H1 (cell line): Measurements from ENCODE around the gene TMEM252. TPM values are rescaled to one million over a fixed set of nuclear protein-coding genes. Genes with fewer than 3 reads are reported as not detected.

Experiments
- CTCF ChIA-PET: fragments of 300-600 bp; sonication (Branson Sonifier 250); formaldehyde crosslinking; loops from one replicate; lab custom pipeline; 2021; ENCODE audit not compliant: partially characterized antibody; lab: Charles Lee
- POLR2A ChIA-PET: fragments of 300-600 bp; sonication (Branson Sonifier 250); formaldehyde crosslinking; loops from one replicate; lab custom pipeline; 2021; ENCODE audit warnings: inconsistent platforms; ENCODE audit not compliant: partially characterized antibody; lab: Charles Lee
- DNase-seq, 2 experiments: peaks; one replicate each; pipeline versions ENCODE4 v3.0.0 to v3.0.0-alpha.2; 2010 to 2022; ENCODE audit warnings: low spot score in 2 of 2, low read depth in 1 of 2, mixed read lengths in 1 of 2
- FAIRE-seq: peaks from 2 replicates; lab custom pipeline; 2011; peaks lifted over from hg19 to GRCh38; lab: Jason Lieb, UNC
- H2AFZ ChIP-seq: 2 replicates; pipeline ENCODE4 v1.8.1; 2012; ENCODE audit warnings: low read length, inconsistent platforms
- H2AK5ac ChIP-seq: 2 replicates; pipeline ENCODE4 v1.6.1; 2013; ENCODE audit warnings: low read depth, low read length
- H2BK120ac ChIP-seq: replicated peaks from 2 replicates; pipeline ENCODE3; 2013; ENCODE audit warnings: low read depth, low read length, inconsistent platforms
- H2BK12ac ChIP-seq: 2 replicates; pipeline ENCODE4 v1.6.1; 2013; ENCODE audit warnings: low read depth, low read length
- H2BK15ac ChIP-seq: 2 replicates; pipeline ENCODE4 v1.6.1; 2013; ENCODE audit warnings: low read length
- H2BK20ac ChIP-seq: 2 replicates; pipeline ENCODE4 v1.6.1; 2013; ENCODE audit warnings: low read length
- H2BK5ac ChIP-seq: 2 replicates; pipeline ENCODE4 v1.6.1; 2013; ENCODE audit warnings: low read depth, low read length
- H3K14ac ChIP-seq: 2 replicates; pipeline ENCODE4 v1.6.1; 2013; ENCODE audit warnings: inconsistent platforms; ENCODE audit not compliant: insufficient read length
- H3K18ac ChIP-seq: 2 replicates; pipeline ENCODE4 v1.6.1; 2013; ENCODE audit warnings: low read length; ENCODE audit errors: extremely low read depth
- H3K23ac ChIP-seq: 2 replicates; pipeline ENCODE4 v1.6.1; 2013; ENCODE audit warnings: inconsistent platforms; ENCODE audit not compliant: insufficient read length
- H3K23me2 ChIP-seq: 2 replicates; pipeline ENCODE4 v1.6.1; 2013; ENCODE audit warnings: low read depth, low read length
- H3K27ac ChIP-seq: 2 replicates; pipeline ENCODE4 v1.6.1; 2011; ENCODE audit warnings: low read depth, low read length, inconsistent platforms
- H3K27me3 ChIP-seq, 4 experiments: replicated peaks in 1 of 4; 1 replicate in 1 of 4; 2 replicates in 3 of 4; pipeline versions ENCODE4 v1.6.1 to v1.8.1; 2011 to 2013; ENCODE audit warnings: low read length in 3 of 4, mild to moderate bottlenecking in 3 of 4, inconsistent platforms in 2 of 4, mixed read lengths in 2 of 4, moderate library complexity in 1 of 4; ENCODE audit not compliant: control insufficient read depth in 3 of 4, insufficient read depth in 3 of 4; ENCODE audit errors: extremely low read depth in 1 of 4
- H3K36me3 ChIP-seq, 4 experiments: 2 replicates each; pipeline versions ENCODE4 v1.6.1 to v1.8.1; 2011 to 2013; ENCODE audit warnings: mild to moderate bottlenecking in 4 of 4, low read length in 3 of 4, moderate library complexity in 2 of 4, control low read depth in 1 of 4, inconsistent platforms in 1 of 4; ENCODE audit not compliant: insufficient read depth in 4 of 4, control insufficient read depth in 2 of 4
- H3K4ac ChIP-seq: replicated peaks from 2 replicates; pipeline ENCODE3; 2013; ENCODE audit warnings: low read length, low read depth, mixed read lengths, inconsistent platforms; ENCODE audit not compliant: insufficient read length
- H3K4me1 ChIP-seq, 4 experiments: replicated peaks in 1 of 4; 1 replicate in 1 of 4; 2 replicates in 3 of 4; pipeline versions ENCODE4 v1.6.1 to v1.8.1; 2011 to 2013; ENCODE audit warnings: low read length in 3 of 4, inconsistent platforms in 2 of 4, mixed read lengths in 1 of 4; ENCODE audit not compliant: insufficient read depth in 4 of 4, control insufficient read depth in 3 of 4
- H3K4me2 ChIP-seq, 2 experiments: 2 replicates each; pipeline versions ENCODE4 v1.6.1 to v1.8.1; 2011 to 2013; ENCODE audit warnings: low read depth in 2 of 2, low read length in 2 of 2, control low read depth in 1 of 2, inconsistent platforms in 1 of 2, mild to moderate bottlenecking in 1 of 2; ENCODE audit not compliant: insufficient read depth in 1 of 2
- H3K4me3 ChIP-seq, 4 experiments: fragments of 200-600, 300-600 bp in 1 of 4; sonication (generic), shearing (Covaris generic), sonication (Bioruptor Twin) in 1 of 4; 2 replicates each; pipeline versions ENCODE4 v1.5.1 to v1.8.1; 2011 to 2016; ENCODE audit warnings: low read length in 4 of 4, low read depth in 3 of 4, control low read depth in 2 of 4, inconsistent platforms in 2 of 4, mild to moderate bottlenecking in 2 of 4, mixed read lengths in 1 of 4, moderate library complexity in 1 of 4; ENCODE audit not compliant: insufficient read depth in 2 of 4; ENCODE audit errors: extremely low read depth in 1 of 4
- H3K56ac ChIP-seq: replicated peaks from 2 replicates; pipeline ENCODE3; 2013; ENCODE audit warnings: low read depth, mild to moderate bottlenecking, mixed read lengths, low read length, inconsistent platforms; ENCODE audit not compliant: insufficient read length
- H3K79me1 ChIP-seq: 2 replicates; pipeline ENCODE4 v1.6.1; 2013; ENCODE audit warnings: low read depth, low read length, control low read depth
- H3K79me2 ChIP-seq, 2 experiments: 2 replicates each; pipeline versions ENCODE4 v1.6.1 to v1.8.1; 2012 to 2013; ENCODE audit warnings: low read length in 2 of 2, mild to moderate bottlenecking in 2 of 2, inconsistent platforms in 1 of 2; ENCODE audit not compliant: insufficient read depth in 2 of 2, control insufficient read depth in 1 of 2
- H3K9ac ChIP-seq, 4 experiments: replicated peaks in 1 of 4; 1 replicate in 1 of 4; 2 replicates in 3 of 4; pipeline versions ENCODE4 v1.6.1 to v1.8.1; 2011 to 2013; ENCODE audit warnings: low read depth in 3 of 4, low read length in 3 of 4, control low read depth in 2 of 4, mild to moderate bottlenecking in 2 of 4, moderate library complexity in 2 of 4, inconsistent platforms in 1 of 4; ENCODE audit errors: extremely low read depth in 1 of 4
- H3K9me3 ChIP-seq, 2 experiments: 2 replicates each; pipeline versions ENCODE4 v1.6.1 to v1.8.1; 2012 to 2013; ENCODE audit warnings: mild to moderate bottlenecking in 2 of 2, moderate library complexity in 2 of 2, control low read depth in 1 of 2, inconsistent platforms in 1 of 2, low read depth in 1 of 2, low read length in 1 of 2, mixed read lengths in 1 of 2; ENCODE audit not compliant: insufficient read depth in 2 of 2
- H4K20me1 ChIP-seq, 2 experiments: replicated peaks in 1 of 2; 2 replicates each; pipeline versions ENCODE3 to v1.8.1; 2011 to 2013; ENCODE audit warnings: inconsistent platforms in 2 of 2, low read length in 2 of 2, mild to moderate bottlenecking in 1 of 2; ENCODE audit not compliant: insufficient read depth in 2 of 2, control insufficient read depth in 1 of 2
- H4K5ac ChIP-seq: 2 replicates; pipeline ENCODE4 v1.6.1; 2013; ENCODE audit warnings: low read length, low read depth, mixed read lengths, inconsistent platforms; ENCODE audit not compliant: insufficient read length
- H4K8ac ChIP-seq: 2 replicates; pipeline ENCODE4 v1.8.0; 2013; ENCODE audit warnings: mild to moderate bottlenecking, moderate library complexity, low read length, inconsistent platforms; ENCODE audit not compliant: insufficient read depth; ENCODE audit errors: extremely low read depth
- H4K91ac ChIP-seq: replicated peaks from 2 replicates; pipeline ENCODE3; 2013; ENCODE audit warnings: low read length, mixed read lengths, inconsistent platforms; ENCODE audit not compliant: insufficient read length
- CBX5 ChIP-seq: fragments of 300-800, 300-1000 bp; sonication (generic); IDR thresholded peaks from 2 replicates; pipeline ENCODE4 v1.7.1; 2016; ENCODE audit warnings: antibody characterized with exemption, low read length, low read depth
- JUN ChIP-seq: IDR thresholded peaks from 2 replicates; pipeline ENCODE4 v1.6.1; 2011; ENCODE audit warnings: low read depth, mild to moderate bottlenecking, improper control_type of control experiment, low read length
- KDM1A ChIP-seq: fragments of 200-600, 300-600 bp; sonication (generic); IDR thresholded peaks from 2 replicates; pipeline ENCODE4 v1.7.1; 2016; ENCODE audit warnings: mild to moderate bottlenecking, low read length, borderline replicate concordance
- SIRT6 ChIP-seq: IDR thresholded peaks from one replicate; pipeline ENCODE4 v1.7.1; 2012; ENCODE audit warnings: low read length, inconsistent platforms
- WGBS, 2 experiments: shearing (Covaris generic) in 1 of 2; methylation state at CpG; one replicate each; pipeline versions ENCODE4 v1.1.6 to v1.1.7; 2013 to 2015; ENCODE audit warnings: low lambda C conversion rate in 2 of 2, mixed read lengths in 2 of 2, inconsistent platforms in 1 of 2, low coverage in 1 of 2, missing lambda C conversion rate in 1 of 2; ENCODE audit not compliant: insufficient replicate concordance in 2 of 2, insufficient coverage in 1 of 2, insufficient read length in 1 of 2; ENCODE audit errors: extremely low coverage in 1 of 2, missing lambda C conversion rate in 1 of 2; 5-methylcytosine and 5-hydroxymethylcytosine counted together
- polyA plus RNA-seq, 7 experiments: library from polyadenylated mRNA; depleted of rRNA in 3 of 7; stranded (reverse) in 5 of 7; unstranded in 2 of 7; fragments of >200 nt in 5 of 7; fragments of 200-250 nt in 2 of 7; gene quantifications; 1 replicate in 5 of 7; 2 replicates in 1 of 7; 4 replicates in 1 of 7; pipeline versions ENCODE4 v1.2.1 to v1.2.3, GENCODE V29; 2011 to 2013; ENCODE audit warnings: missing spikeins in 2 of 7, mixed read lengths in 2 of 7
- total RNA-seq: library from RNA; stranded (reverse); fragmentation: NEBNext Ultra II Directional; extraction: Animal tissue kit (Norgen Biotek cat#: 25700); gene quantifications from 2 replicates; pipeline ENCODE4 v1.2.1, GENCODE V29; 2021
- TF ChIP-seq, protein P1 (sequence below): IDR thresholded peaks from 2 replicates; pipeline ENCODE4 v1.6.1; 2012; ENCODE audit warnings: low read length, inconsistent platforms
- TF ChIP-seq, protein P2 (sequence below): IDR thresholded peaks from 2 replicates; pipeline ENCODE4 v1.6.1; 2011; ENCODE audit warnings: low read length, improper control_type of control experiment

Gene TMEM252
- total and polyA plus RNA-seq, 2 of the 8 experiments (the other 6 are each of a cell fraction or from before 2014, with no cell fraction given), result not detected

- CTCF ChIA-PET, result interaction anchor here (1.2 to 3.4 kb wide), 5 partner anchors 8 to 32 kb away, joined by 3 to 22 read pairs (median 8); no protein-coding TSS in a partner anchor
- no peak overlapping the region for H3K56ac ChIP-seq
- no peak overlapping the region for H3K4me3 ChIP-seq
- no peaks in the 10 kb centered on the region for H3K9me3 ChIP-seq
- H3K27ac ChIP-seq, result no peak overlapping the region
- no peak overlapping the region for H2AFZ ChIP-seq
- H2BK12ac ChIP-seq, result no peak overlapping the region
- TF ChIP-seq SIRT6 (no peak), CBX5 (no peak), JUN (no peak), KDM1A (no peak)
- TF ChIP-seq, protein P1, sequence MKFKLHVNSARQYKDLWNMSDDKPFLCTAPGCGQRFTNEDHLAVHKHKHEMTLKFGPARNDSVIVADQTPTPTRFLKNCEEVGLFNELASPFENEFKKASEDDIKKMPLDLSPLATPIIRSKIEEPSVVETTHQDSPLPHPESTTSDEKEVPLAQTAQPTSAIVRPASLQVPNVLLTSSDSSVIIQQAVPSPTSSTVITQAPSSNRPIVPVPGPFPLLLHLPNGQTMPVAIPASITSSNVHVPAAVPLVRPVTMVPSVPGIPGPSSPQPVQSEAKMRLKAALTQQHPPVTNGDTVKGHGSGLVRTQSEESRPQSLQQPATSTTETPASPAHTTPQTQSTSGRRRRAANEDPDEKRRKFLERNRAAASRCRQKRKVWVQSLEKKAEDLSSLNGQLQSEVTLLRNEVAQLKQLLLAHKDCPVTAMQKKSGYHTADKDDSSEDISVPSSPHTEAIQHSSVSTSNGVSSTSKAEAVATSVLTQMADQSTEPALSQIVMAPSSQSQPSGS, result no peak
- TF ChIP-seq, protein P2, sequence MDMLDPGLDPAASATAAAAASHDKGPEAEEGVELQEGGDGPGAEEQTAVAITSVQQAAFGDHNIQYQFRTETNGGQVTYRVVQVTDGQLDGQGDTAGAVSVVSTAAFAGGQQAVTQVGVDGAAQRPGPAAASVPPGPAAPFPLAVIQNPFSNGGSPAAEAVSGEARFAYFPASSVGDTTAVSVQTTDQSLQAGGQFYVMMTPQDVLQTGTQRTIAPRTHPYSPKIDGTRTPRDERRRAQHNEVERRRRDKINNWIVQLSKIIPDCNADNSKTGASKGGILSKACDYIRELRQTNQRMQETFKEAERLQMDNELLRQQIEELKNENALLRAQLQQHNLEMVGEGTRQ, result no peak
- TF ChIP-seq, all 59 proteins: peak for 0
- Histone ChIP-seq H2BK5ac (no peak overlapping the region), H2BK15ac (no peak overlapping the region), H2AK5ac (no peak overlapping the region), H3K9ac (no peak overlapping the region), H3K27me3 (peaks cover 0 to 3% (median 2%) of the 10 kb centered on the region in 4 experiments; a peak in 3 of 7 replicates), H3K79me2 (no peaks in the 10 kb centered on the region), H3K36me3 (no peaks in the 10 kb centered on the region), H4K91ac (no peak overlapping the region), H3K14ac (no peak overlapping the region), H4K8ac (no peak overlapping the region), H4K20me1 (no peaks in the 10 kb centered on the region), H3K79me1 (no peaks in the 10 kb centered on the region), H3K4ac (no peak overlapping the region), H3K18ac (no peak overlapping the region), H3K4me1 (no peaks in the 10 kb centered on the region), H3K23ac (no peak overlapping the region), H2BK120ac (no peak overlapping the region), H3K4me2 (no peak overlapping the region), H4K5ac (no peak overlapping the region), H3K23me2 (no peaks in the 10 kb centered on the region), H2BK20ac (no peak overlapping the region)
- 85% methylated on average over 2 of the region's 2 CpGs; no CpG with 5 or more reads in 1 of the 2 experiments for WGBS, 2 experiments
- FAIRE-seq (no peak), DNase-seq (no peak)
- POLR2A ChIA-PET, result interaction anchor here (0.6 to 0.7 kb wide), 2 partner anchors 34 to 38 kb away, joined by 3 read pairs; no protein-coding TSS in a partner anchor
Observed at GRCh38 chr9:68541568-68541967, 885 bp upstream of the TMEM252 start.
